GM12878 (cell line): ENCODE results near the gene ADAM33. TPM values are rescaled to one million over a fixed set of nuclear protein-coding genes. Genes with fewer than 3 reads are reported as not detected.

Source experiments
- ATAC-seq: fragments of 200-7000 bp; cut with Tn5 transposase; 3 replicates; pipeline ENCODE4 v1.9.1; 2020; ENCODE audit warnings: mild to moderate bottlenecking, moderate library complexity
- BruUV-seq: library from RNA; stranded (reverse); fragments of 400-500 nt; replicated peaks from 2 replicates; lab custom pipeline; 2021; lab: Mats Ljungman, UMichigan
- CTCF ChIA-PET: fragments of 300-600 bp; sonication (Branson Sonifier 250); formaldehyde crosslinking; extraction: SDS; loops from one replicate; lab custom pipeline; 2021; ENCODE audit warnings: inconsistent platforms; lab: Yijun Ruan, JAX
- POLR2A ChIA-PET: fragments of 350-600 bp; formaldehyde crosslinking; extraction: SDS; loops from one replicate; lab custom pipeline; 2021; ENCODE audit warnings: inconsistent platforms; lab: Charles Lee
- RAD21 ChIA-PET: fragments of 300-600 bp; sonication (Branson Sonifier 250); formaldehyde crosslinking; loops from one replicate; lab custom pipeline; 2023; ENCODE audit warnings: antibody characterized with exemption; ENCODE audit not compliant: unreplicated experiment; lab: Charles Lee
- SMC1A ChIA-PET: fragments of 300-600 bp; sonication (Branson Sonifier 250); formaldehyde crosslinking; loops from one replicate; lab custom pipeline; 2023; ENCODE audit not compliant: unreplicated experiment, uncharacterized antibody; lab: Charles Lee
- DNase-seq: peaks from one replicate; pipeline ENCODE4 v3.0.0-alpha.2; 2011; ENCODE audit warnings: low read depth, low spot score
- FAIRE-seq: peaks from 3 replicates; lab custom pipeline; 2011; peaks lifted over from hg19 to GRCh38; lab: Jason Lieb, UNC
- H2AFZ ChIP-seq: 2 replicates; pipeline ENCODE4 v1.6.0; 2011; ENCODE audit warnings: low read depth, low read length, control low read depth; ENCODE audit not compliant: control insufficient read depth
- H3K27ac ChIP-seq: 2 replicates; pipeline ENCODE4 v1.5.1; 2011; ENCODE audit warnings: control low read depth; ENCODE audit not compliant: control insufficient read depth, insufficient read depth
- H3K27me3 ChIP-seq, 2 experiments: replicated peaks in 1 of 2; 2 replicates each; pipeline versions ENCODE4 v1.6.0 to v1.6.1; 2011; ENCODE audit warnings: low read length in 1 of 2; ENCODE audit not compliant: control insufficient read depth in 2 of 2, insufficient read depth in 2 of 2
- H3K36me3 ChIP-seq, 2 experiments: 2 replicates each; pipeline ENCODE4 v1.5.1; 2011; ENCODE audit warnings: low read length in 1 of 2; ENCODE audit not compliant: control insufficient read depth in 2 of 2, insufficient read depth in 2 of 2
- H3K4me1 ChIP-seq: 2 replicates; pipeline ENCODE4 v1.6.1; 2011; ENCODE audit warnings: mild to moderate bottlenecking, low read length, moderate library complexity, mixed read lengths; ENCODE audit not compliant: control insufficient read depth, insufficient read depth
- H3K4me2 ChIP-seq: 2 replicates; pipeline ENCODE4 v1.6.0; 2011; ENCODE audit warnings: control low read depth; ENCODE audit not compliant: control insufficient read depth, insufficient read depth
- H3K4me3 ChIP-seq: fragments of 200-600 bp; sonication (generic); 2 replicates; pipeline ENCODE4 v1.5.1; 2016
- H3K79me2 ChIP-seq: 2 replicates; pipeline ENCODE4 v1.6.0; 2011; ENCODE audit warnings: low read length; ENCODE audit not compliant: control insufficient read depth, insufficient read depth
- H3K9ac ChIP-seq: 2 replicates; pipeline ENCODE4 v1.8.0; 2011; ENCODE audit warnings: low read length, control low read depth, mixed read lengths; ENCODE audit not compliant: control insufficient read depth, insufficient read depth
- H3K9me3 ChIP-seq: replicated peaks from 3 replicates; pipeline ENCODE4 v1.5.1; 2011; ENCODE audit warnings: mild to moderate bottlenecking, low read length; ENCODE audit not compliant: control insufficient read depth, insufficient read depth
- H4K20me1 ChIP-seq: 2 replicates; pipeline ENCODE4 v1.6.0; 2011; ENCODE audit not compliant: control insufficient read depth, insufficient read depth
- BCL11A ChIP-seq: IDR thresholded peaks from 2 replicates; pipeline ENCODE4 v1.6.1; 2011; ENCODE audit warnings: low read depth, low read length
- ELK1 ChIP-seq: IDR thresholded peaks from 2 replicates; pipeline ENCODE4 v1.6.1; 2012; ENCODE audit warnings: low read depth, low read length, improper control_type of control experiment
- EP300 ChIP-seq, 2 experiments: fragments of 150-350 bp in 1 of 2; IDR thresholded peaks; 2 replicates each; pipeline ENCODE4 v1.6.1; 2011 to 2012; ENCODE audit warnings: low read depth in 2 of 2, low read length in 2 of 2, borderline replicate concordance in 1 of 2, improper control_type of control experiment in 1 of 2, inconsistent platforms in 1 of 2; ENCODE audit not compliant: control insufficient read depth in 1 of 2
- EZH2 ChIP-seq: IDR thresholded peaks from 2 replicates; pipeline ENCODE4 v1.6.1; 2012; ENCODE audit warnings: low read depth, mild to moderate bottlenecking, control low read depth, inconsistent platforms, low read length, borderline replicate concordance; ENCODE audit not compliant: control insufficient read depth
- FOS ChIP-seq: IDR thresholded peaks from 3 replicates; pipeline ENCODE4 v1.6.1; 2011; ENCODE audit warnings: borderline replicate concordance; ENCODE audit not compliant: insufficient read length; ENCODE audit errors: extremely low read depth
- HCFC1 ChIP-seq: fragments of 150-350 bp; IDR thresholded peaks from 2 replicates; pipeline ENCODE4 v1.6.1; 2014; ENCODE audit warnings: low read length
- IKZF2 ChIP-seq, 2 experiments: fragments of 450-650 bp; IDR thresholded peaks; 2 replicates each; pipeline ENCODE4 v1.6.1; 2017; ENCODE audit warnings: mild to moderate bottlenecking in 2 of 2, moderate library complexity in 2 of 2
- KAT2A ChIP-seq: conservative IDR thresholded peaks from 2 replicates; pipeline ENCODE4 v1.6.1; 2011; ENCODE audit warnings: low read depth, low read length; ENCODE audit not compliant: control insufficient read depth
- MEF2A ChIP-seq: IDR thresholded peaks from 2 replicates; pipeline ENCODE4 v1.6.1; 2011; ENCODE audit warnings: low read depth, mild to moderate bottlenecking, low read length, moderate library complexity; ENCODE audit not compliant: insufficient read depth
- MYB ChIP-seq: fragments of 150-350 bp; IDR thresholded peaks from 2 replicates; pipeline ENCODE4 v1.6.1; 2014; ENCODE audit warnings: mild to moderate bottlenecking, low read depth, low read length, borderline replicate concordance
- RUNX3 ChIP-seq: IDR thresholded peaks from 2 replicates; pipeline ENCODE4 v1.6.1; 2012; ENCODE audit warnings: low read length, inconsistent platforms
- SUPT20H ChIP-seq: IDR thresholded peaks from 2 replicates; pipeline ENCODE4 v1.6.1; 2011; ENCODE audit warnings: low read depth, mild to moderate bottlenecking, low read length, moderate library complexity, borderline replicate concordance; ENCODE audit not compliant: control insufficient read depth
- USF1 ChIP-seq: IDR thresholded peaks from 2 replicates; pipeline ENCODE4 v1.6.1; 2011; ENCODE audit warnings: borderline replicate concordance, low read depth, mild to moderate bottlenecking, moderate library complexity, mixed read lengths, low read length; ENCODE audit not compliant: insufficient read depth; ENCODE audit errors: extremely low read length
- ZSCAN29 ChIP-seq: fragments of 450-650 bp; IDR thresholded peaks from 2 replicates; pipeline ENCODE4 v1.6.1; 2017; ENCODE audit warnings: mild to moderate bottlenecking, moderate library complexity
- ZZZ3 ChIP-seq: IDR thresholded peaks from 2 replicates; pipeline ENCODE4 v1.6.1; 2011; ENCODE audit warnings: low read depth; ENCODE audit not compliant: control insufficient read depth, insufficient read length
- WGBS: methylation state at CpG from one replicate; pipeline ENCODE4 v1.1.6; 2016; ENCODE audit warnings: low lambda C conversion rate; ENCODE audit not compliant: insufficient replicate concordance, insufficient coverage; ENCODE audit errors: missing lambda C conversion rate; 5-methylcytosine and 5-hydroxymethylcytosine counted together
- in situ Hi-C: fragments of 300-500 bp; cut with MboI; formaldehyde crosslinking; loops from 9 replicates; pipeline ENCODE4 v1.14.3; 2018; ENCODE audit warnings: mixed read lengths
- intact Hi-C: fragments of 100-400 bp; cut with micrococcal nuclease; formaldehyde crosslinking; loops from one replicate; pipeline ENCODE4 v1.14.2; 2022; ENCODE audit not compliant: unreplicated experiment
- polyA plus RNA-seq, 11 experiments: library from polyadenylated mRNA; depleted of rRNA in 4 of 11; unstranded in 6 of 11; stranded (reverse) in 5 of 11; fragments of >200 nt; fragmentation: Nextera tagmentation in 4 of 11; fragmentation: Illumina TruSeq in 1 of 11; extraction: Ambion mirVana in 4 of 11; extraction: Trizol in 1 of 11; gene quantifications; 1 replicate in 1 of 11; 2 replicates in 10 of 11; pipeline versions ENCODE4 v1.2.1 to v1.2.3, GENCODE V29; 2011 to 2016; ENCODE audit warnings: inconsistent platforms in 2 of 11, missing spikeins in 2 of 11, low read depth in 1 of 11
- total RNA-seq, 4 experiments: library from RNA; depleted of rRNA in 3 of 4; stranded (reverse); fragments of >200 nt in 3 of 4; fragmentation: Illumina TruSeq in 1 of 4; extraction: Trizol in 1 of 4; gene quantifications; 2 replicates each; pipeline versions ENCODE4 v1.2.1 to v1.2.3, GENCODE V29; 2013 to 2021

ADAM33 gene
- total and polyA plus RNA-seq, 10 of the 15 experiments (the other 5 are each of a cell fraction or from before 2014, with no cell fraction given), result not detected

DNA sequence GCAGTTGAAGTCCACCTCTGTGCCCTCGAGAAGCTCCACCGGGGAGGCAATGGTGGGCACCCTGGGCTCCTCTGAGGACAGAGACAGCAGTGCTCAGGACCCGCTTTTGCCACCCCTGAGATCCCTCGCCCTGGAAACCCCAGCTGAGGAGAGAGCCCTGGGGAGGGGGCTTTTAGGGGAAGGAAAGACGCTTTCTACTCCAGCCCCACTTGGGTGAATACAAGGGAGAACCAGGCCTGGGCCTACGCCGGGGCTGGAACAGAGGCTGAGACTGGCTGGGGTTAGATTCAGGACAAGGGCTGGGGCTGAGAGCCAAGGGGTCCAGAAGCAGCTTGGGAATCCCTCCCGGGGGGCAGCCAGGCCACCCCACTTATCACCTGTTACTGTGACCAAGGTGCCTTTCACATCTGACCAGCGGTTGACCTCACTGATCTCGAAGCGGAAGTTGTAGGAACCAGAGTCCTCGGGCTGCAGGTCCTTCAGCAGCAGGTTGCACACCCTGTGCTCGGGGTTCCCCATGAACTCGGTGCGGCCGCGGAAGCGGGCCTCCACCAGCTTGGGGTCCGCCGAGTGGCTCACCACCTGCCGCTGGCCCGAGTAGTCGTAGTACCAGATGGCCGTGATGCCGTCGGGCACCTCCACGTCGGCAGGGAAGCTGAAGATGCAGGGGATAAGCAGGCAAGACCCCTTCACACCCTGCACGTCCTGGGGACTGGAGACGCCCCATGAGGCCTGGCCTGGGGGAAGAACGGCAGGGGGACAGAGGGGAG, 24.3 kb upstream of the ADAM33 start:
- no peak for FAIRE-seq
- ChIA-PET CTCF (interaction anchor here (1.1 to 2.0 kb wide), 2 partner anchors 10 kb away, joined by 3 to 5 read pairs; no protein-coding TSS in a partner anchor), POLR2A (no interaction called here), RAD21 (no interaction called here), SMC1A (no interaction called here)
- H2AFZ ChIP-seq, result no peak overlapping the region
- peaks cover 0 to 2% of the 10 kb centered on the region in 2 experiments; a peak in 2 of 4 replicates for H3K27me3 ChIP-seq
- H3K4me2 ChIP-seq, result no peak overlapping the region
- no peaks in the 10 kb centered on the region for H3K9me3 ChIP-seq
- H3K4me1 ChIP-seq, result peaks cover 2% of the 10 kb centered on the region
- in situ Hi-C loops, result no loop called here
- no peak overlapping the region for H3K9ac ChIP-seq
- H3K36me3 ChIP-seq, result no peaks in the 10 kb centered on the region
- no peak for DNase-seq
- no peak overlapping the region for H3K27ac ChIP-seq
- no TSS peak for BruUV-seq
- no peak for ATAC-seq
- H4K20me1 ChIP-seq, result no peaks in the 10 kb centered on the region
- 57% methylated on average over 31 of the region's 31 CpGs for WGBS
- no peak overlapping the region for H3K4me3 ChIP-seq
- no peaks in the 10 kb centered on the region for H3K79me2 ChIP-seq
- no peak for TF ChIP-seq IKZF2 (IDR thresholded peaks at IDR 0.05)
- no peak for TF ChIP-seq MEF2A
- no peak for TF ChIP-seq ELK1
- intact Hi-C loops, result no loop called here

- Histone ChIP-seq H3K9ac (no peak overlapping the region), H3K4me1 (no peaks in the 10 kb centered on the region), H3K4me3 (no peak overlapping the region), H3K27ac (no peak overlapping the region), H3K9me3 (no peaks in the 10 kb centered on the region), H2AFZ (no peak overlapping the region), H3K4me2 (no peak overlapping the region), H3K36me3 (no peaks in the 10 kb centered on the region), H3K79me2 (no peaks in the 10 kb centered on the region), H4K20me1 (no peaks in the 10 kb centered on the region), H3K27me3 (peaks cover 0 to 2% of the 10 kb centered on the region in 2 experiments; a peak in 2 of 4 replicates)
- DNase-seq (no peak), FAIRE-seq (no peak), ATAC-seq (no peak)
- ChIA-PET SMC1A (no interaction called here), RAD21 (no interaction called here), POLR2A (no interaction called here), CTCF (interaction anchor here (1.1 kb wide), 1 partner anchor 11 kb away, joined by 3 read pairs; no protein-coding TSS in a partner anchor)
- WGBS, result 36% methylated on average over 14 of the region's 14 CpGs
- intact Hi-C loops, result no loop called here
- in situ Hi-C loops, result no loop called here
- BruUV-seq, result no TSS peak
- TF ChIP-seq SUPT20H (no peak), ZZZ3 (no peak), RUNX3 (no peak), MYB (no peak), HCFC1 (no peak), ZSCAN29 (no peak), BCL11A (no peak), USF1 (no peak), EP300 (IDR thresholded peaks at IDR 0.05; ENCODE audit: borderline replicate concordance in 1 of 2, control insufficient read depth in 1 of 2, low read depth in 2 of 2, low read length in 2 of 2) (no peak), FOS (no peak), EZH2 (no peak), KAT2A (no peak)
Observed at GRCh38 chr20:3705491-3705969, 23.7 kb upstream of the ADAM33 start.
